ENCODE measurements around the gene SYT9. TPM values are rescaled to one million over a fixed set of nuclear protein-coding genes. Genes with fewer than 3 reads are reported as not detected.
"Not testable (repeated sequence)": the region's sequence is repeated elsewhere in the genome, so short reads cannot be mapped to it uniquely, and the experiment has no call there.

Gene SYT9
- total RNA-seq, 1 donor from 2014 or later = 0.21 TPM

DNA sequence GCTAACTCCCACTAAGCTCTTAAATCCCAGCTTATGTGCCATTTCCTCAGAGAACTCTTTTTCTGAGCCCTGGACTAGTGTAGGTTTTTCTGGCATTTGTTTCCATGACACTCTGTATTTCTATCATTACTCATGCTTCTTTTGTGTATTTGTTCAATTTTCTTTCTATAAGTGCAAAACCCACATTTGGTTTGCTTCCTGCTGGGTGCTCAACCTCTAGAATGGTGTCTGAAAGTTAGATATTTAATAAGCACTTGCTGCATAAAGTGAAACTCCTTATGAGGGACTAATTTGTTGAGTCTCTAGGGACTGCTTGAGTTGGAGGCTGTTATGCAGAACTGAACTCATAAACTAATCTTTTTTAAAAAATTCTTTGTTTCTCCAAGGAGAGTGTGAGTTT, 68.6 kb downstream of the SYT9 start:
- Mint-ChIP-seq H3K4me1 (ENCODE audit: unreplicated experiment) (no peaks in the 10 kb centered on the region), H3K36me3 (ENCODE audit: low read depth, unreplicated experiment) (no peaks in the 10 kb centered on the region), H3K27ac (ENCODE audit: unreplicated experiment) (no peak overlapping the region), H3K4me3 (ENCODE audit: unreplicated experiment) (no peak overlapping the region), H3K9me3 (ENCODE audit: unreplicated experiment) (no peaks in the 10 kb centered on the region), H3K27me3 (ENCODE audit: unreplicated experiment) (peaks cover 1% of the 10 kb centered on the region)
- no peak for DNase-seq (ENCODE audit: low spot score)
- TF ChIP-seq, protein P1, sequence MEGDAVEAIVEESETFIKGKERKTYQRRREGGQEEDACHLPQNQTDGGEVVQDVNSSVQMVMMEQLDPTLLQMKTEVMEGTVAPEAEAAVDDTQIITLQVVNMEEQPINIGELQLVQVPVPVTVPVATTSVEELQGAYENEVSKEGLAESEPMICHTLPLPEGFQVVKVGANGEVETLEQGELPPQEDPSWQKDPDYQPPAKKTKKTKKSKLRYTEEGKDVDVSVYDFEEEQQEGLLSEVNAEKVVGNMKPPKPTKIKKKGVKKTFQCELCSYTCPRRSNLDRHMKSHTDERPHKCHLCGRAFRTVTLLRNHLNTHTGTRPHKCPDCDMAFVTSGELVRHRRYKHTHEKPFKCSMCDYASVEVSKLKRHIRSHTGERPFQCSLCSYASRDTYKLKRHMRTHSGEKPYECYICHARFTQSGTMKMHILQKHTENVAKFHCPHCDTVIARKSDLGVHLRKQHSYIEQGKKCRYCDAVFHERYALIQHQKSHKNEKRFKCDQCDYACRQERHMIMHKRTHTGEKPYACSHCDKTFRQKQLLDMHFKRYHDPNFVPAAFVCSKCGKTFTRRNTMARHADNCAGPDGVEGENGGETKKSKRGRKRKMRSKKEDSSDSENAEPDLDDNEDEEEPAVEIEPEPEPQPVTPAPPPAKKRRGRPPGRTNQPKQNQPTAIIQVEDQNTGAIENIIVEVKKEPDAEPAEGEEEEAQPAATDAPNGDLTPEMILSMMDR (IDR thresholded peaks at IDR 0.05; ENCODE audit: unreplicated experiment) = no peak

DNA sequence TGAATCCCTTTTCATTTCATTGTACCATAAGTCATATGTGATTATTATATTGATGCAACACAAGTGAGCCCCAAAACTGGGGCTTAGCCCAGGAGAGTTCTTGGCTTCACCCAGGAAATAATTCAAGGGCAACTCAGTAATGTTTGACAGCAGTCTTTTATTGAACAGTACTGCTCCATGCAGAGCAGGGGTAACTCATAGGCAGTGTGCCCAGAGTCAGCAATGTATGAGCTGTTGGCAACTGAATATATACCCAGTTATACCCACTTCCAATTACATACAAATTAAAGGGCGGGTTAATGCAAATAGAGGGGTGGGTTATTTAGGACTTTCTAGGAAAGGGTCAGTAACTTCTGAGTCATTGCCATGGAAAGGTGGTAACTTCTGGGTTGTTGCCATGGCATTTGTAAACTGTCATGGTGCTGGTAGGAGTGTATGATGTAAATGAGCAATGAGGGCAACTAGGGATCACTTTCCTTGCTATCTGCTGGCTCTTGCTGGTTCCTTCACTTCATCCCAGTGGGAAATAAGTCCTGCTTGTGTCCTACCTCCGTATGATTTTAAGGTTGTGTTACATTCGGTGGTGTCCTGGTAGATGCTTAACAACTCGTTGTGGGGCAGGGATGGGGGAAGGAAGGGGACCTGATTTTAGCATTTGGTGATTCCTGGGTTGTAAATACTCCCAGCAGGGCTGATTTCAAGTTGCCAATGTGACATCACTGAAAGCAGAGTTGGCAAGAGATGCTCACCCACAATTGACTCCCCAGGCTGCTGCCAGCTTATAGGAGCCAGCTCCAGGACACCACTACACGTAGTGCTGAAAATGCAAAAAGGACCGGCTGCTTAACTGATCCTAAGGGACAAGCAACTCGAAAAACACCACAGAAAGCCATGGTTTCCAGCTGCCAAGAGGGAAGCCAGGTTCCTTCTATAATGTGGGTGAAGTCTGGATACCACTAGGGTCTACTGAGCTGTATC, 70.1 kb downstream of the SYT9 start:
- Mint-ChIP-seq H3K4me1 (ENCODE audit: unreplicated experiment) (no peaks in the 10 kb centered on the region), H3K27ac (ENCODE audit: unreplicated experiment) (no peak overlapping the region), H3K4me3 (ENCODE audit: unreplicated experiment) (no peak overlapping the region), H3K9me3 (ENCODE audit: unreplicated experiment) (no peaks in the 10 kb centered on the region), H3K36me3 (ENCODE audit: low read depth, unreplicated experiment) (no peaks in the 10 kb centered on the region), H3K27me3 (ENCODE audit: unreplicated experiment) (peaks cover 1% of the 10 kb centered on the region)
- TF ChIP-seq, protein P1 (IDR thresholded peaks at IDR 0.05; ENCODE audit: unreplicated experiment) = no peak
- DNase-seq (ENCODE audit: low spot score) = no peak

DNA sequence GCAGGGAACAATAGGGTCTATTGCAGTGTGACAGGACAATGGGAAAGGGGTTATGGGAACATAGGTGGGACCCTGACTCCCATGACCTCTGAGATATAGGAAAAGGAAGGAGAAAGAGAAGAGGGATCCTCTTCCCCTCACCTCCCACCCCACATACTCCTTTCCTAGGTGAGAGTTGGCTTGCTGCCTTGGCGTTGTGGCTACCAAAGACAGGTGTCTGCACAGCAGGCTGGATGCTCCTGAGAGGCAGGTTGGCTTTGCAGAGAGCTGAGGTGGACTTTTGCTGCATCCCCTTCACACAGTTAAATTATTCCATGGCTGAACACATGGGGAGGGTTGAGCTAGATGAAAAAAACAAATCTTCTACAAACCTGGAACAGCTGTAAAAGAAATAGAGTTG, 80.7 kb downstream of the SYT9 start:
- no peaks in the 10 kb centered on the region for H3K36me3 Mint-ChIP-seq (ENCODE audit: low read depth, unreplicated experiment)
- H3K4me3 Mint-ChIP-seq (ENCODE audit: unreplicated experiment) = no peak overlapping the region
- H3K9me3 Mint-ChIP-seq (ENCODE audit: unreplicated experiment) = no peaks in the 10 kb centered on the region
- TF ChIP-seq, protein P1 (IDR thresholded peaks at IDR 0.05; ENCODE audit: unreplicated experiment) = no peak
- peaks cover 8% of the 10 kb centered on the region for H3K4me1 Mint-ChIP-seq (ENCODE audit: unreplicated experiment)
- no peak overlapping the region for H3K27ac Mint-ChIP-seq (ENCODE audit: unreplicated experiment)
- H3K27me3 Mint-ChIP-seq (ENCODE audit: unreplicated experiment) = no peaks in the 10 kb centered on the region
- DNase-seq (ENCODE audit: low spot score) = no peak

DNA sequence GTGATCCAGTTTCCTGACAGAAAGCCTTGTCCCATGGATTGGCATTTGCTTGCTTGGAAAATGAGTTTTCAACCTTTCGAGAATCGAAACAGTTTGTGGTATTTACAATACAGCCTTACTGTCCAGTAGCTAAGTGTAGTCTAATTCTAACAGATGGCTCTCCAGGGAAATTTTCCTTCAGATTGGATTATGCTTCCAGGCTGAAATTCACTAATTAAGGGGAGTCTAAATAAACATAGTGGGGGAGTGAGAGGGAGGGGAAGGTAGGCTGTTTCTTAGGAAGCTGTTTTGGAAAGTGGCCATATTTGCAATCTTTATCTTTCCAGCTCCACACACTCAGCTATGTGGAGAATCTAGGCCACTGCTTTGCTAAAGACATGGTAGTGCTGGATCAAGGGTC, 81.3 kb downstream of the SYT9 start:
- Mint-ChIP-seq H3K4me3 (ENCODE audit: unreplicated experiment) (no peak overlapping the region), H3K36me3 (ENCODE audit: low read depth, unreplicated experiment) (no peaks in the 10 kb centered on the region), H3K4me1 (ENCODE audit: unreplicated experiment) (peaks cover 8% of the 10 kb centered on the region), H3K9me3 (ENCODE audit: unreplicated experiment) (no peaks in the 10 kb centered on the region), H3K27me3 (ENCODE audit: unreplicated experiment) (no peaks in the 10 kb centered on the region), H3K27ac (ENCODE audit: unreplicated experiment) (no peak overlapping the region)
- TF ChIP-seq, protein P1 (IDR thresholded peaks at IDR 0.05; ENCODE audit: unreplicated experiment) = no peak
- DNase-seq (ENCODE audit: low spot score) = no peak

DNA sequence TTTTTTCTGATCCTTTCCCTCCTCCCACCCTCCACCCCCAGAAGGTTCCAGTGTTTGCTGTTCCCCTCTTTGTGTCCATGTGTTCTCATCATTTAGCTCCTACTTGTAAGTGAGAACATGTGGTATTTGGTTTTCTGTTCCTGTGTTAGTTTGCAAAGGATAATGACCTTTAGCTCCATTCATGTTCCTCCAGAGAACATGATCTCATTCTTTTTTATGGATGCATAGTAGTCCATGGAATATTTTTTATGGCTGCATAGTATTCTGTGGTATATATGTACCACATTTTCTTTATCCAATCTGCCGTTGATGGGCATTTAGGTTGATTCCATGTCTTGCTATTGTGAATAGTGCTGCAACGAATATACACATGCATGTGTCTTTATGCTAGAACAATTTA, 83.7 kb downstream of the SYT9 start:
- H3K27ac Mint-ChIP-seq (ENCODE audit: unreplicated experiment); H3K9me3 Mint-ChIP-seq (ENCODE audit: unreplicated experiment); DNase-seq (ENCODE audit: low spot score); H3K4me3 Mint-ChIP-seq (ENCODE audit: unreplicated experiment); H3K36me3 Mint-ChIP-seq (ENCODE audit: low read depth, unreplicated experiment); H3K27me3 Mint-ChIP-seq (ENCODE audit: unreplicated experiment); H3K4me1 Mint-ChIP-seq (ENCODE audit: unreplicated experiment): not testable (repeated sequence)
